Hippocampal formation (tissue), 2 donors: ENCODE data around the gene ABCA4.
"Not testable (repeated sequence)": the region's sequence is repeated elsewhere in the genome, so short reads cannot be mapped to it uniquely, and the experiment has no call there.

Experiments used
- DNase-seq, 2 donors: peaks; one replicate each; lab custom pipeline; 2025; lab: John Stamatoyannopoulos, UW

Gene ABCA4

DNA sequence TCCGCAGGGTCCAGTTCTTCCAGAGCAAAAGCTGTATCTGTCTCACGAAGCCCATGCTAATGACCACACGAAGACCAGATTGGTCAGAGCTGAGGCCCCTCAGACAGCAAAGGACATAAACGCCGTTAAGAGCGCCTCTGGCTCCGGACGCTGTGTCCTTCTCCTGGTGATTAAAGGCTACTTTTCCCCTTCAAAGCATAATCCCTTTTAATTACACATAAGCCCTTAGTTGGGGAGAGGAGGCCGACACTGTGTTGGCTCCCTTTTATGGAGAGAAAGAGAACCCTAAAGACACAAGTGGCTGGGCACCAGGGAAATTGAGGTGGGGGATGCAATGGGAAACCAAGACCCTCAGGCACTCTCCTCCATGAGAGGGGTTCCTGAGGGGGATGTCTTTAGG, at the start of gene ABCA4:
TSS of gene ABCA4 (minus strand) at position 158 of the 400 bp plus-strand sequence. CDS start at position 55, 103 bp downstream.
- DNase-seq: no peak

GRCh38 chr1:94169126-94169525, 48.2 kb upstream of the ABCA4 start:
- DNase-seq: no peak

DNA sequence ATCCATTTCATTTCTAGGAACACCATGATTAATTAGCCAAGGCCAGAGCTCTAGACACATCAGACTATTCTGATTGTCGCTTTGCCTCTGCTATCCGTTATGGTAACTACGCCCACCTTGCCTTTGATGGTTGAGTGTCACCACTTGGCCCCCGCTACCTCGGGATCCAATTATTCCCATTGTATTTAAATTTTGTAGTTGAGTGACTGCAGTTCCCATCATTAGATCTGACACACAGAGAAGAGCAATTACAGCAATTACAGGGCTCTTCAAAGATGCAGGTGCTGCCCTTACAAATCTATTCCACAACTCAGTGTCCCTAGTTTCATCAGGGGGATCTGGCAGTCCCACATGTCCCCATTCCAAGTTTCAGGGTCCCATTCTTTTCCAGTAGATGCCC, 44.9 kb upstream of the ABCA4 start:
- DNase-seq: no peak

DNA sequence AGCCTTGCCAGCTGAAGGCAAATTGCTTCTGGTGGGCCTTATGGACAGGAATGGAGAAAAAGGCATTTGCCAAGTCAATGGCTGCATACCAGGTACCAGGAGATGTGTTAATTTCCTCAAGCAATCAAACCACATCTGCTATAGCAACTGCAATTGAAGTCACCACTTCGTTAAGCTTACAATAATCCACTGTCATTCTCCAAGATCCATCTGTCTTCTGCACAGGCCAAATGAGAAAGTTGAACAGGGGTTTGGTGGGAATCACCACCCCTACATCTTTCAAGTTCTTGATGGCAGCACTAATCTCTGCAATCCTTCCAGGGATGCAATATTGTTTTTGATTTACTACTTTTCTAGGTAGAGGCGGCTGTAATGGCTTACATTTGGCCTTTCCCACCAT, 43.9 kb upstream of the ABCA4 start:
- DNase-seq: not testable (repeated sequence)

DNA sequence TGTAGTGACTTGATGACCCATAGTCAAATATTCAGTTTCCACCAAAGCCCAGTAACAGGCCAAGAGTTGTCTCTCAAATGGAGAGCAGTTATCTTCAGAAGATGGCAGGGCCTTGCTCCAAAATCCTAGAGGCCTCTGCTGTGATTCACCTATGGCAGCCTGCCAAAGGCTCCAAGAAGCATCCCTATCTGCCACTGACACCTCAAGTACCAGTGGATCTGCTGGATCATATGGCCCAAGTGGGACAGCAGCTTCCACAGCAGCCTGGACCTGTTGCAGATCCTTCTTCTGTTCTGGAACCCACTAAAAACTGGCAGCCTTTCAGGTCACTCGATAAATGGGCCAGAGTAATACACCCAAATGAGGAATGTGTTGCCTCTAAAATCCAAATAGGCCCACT, 43.2 kb upstream of the ABCA4 start:
- DNase-seq: not testable (repeated sequence)

DNA sequence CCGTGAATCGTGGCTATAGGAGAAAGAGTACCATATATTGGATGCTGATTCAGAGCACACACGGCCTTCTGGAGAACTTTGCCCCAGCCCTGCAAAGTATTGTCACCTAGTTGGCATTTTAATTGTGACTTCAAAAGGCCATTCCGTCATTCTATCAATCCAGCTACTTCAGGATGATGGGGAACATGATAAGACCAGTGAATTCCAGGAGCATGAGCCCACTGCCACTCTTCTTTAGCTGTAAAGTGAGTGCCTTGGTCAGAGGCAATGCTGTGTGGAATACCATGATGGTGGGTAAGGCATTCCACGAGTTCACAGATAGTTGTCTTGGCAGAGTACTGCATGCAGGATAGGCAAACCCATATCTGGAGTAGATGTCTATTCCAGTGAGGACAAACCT, 42.3 kb upstream of the ABCA4 start:
- DNase-seq: not testable (repeated sequence)

GRCh38 chr1:94160811-94161210, 39.9 kb upstream of the ABCA4 start:
- no peak for DNase-seq

GRCh38 chr1:94156096-94156625, 35.2 kb upstream of the ABCA4 start:
- DNase-seq: no peak

GRCh38 chr1:94154989-94155388, 34.0 kb upstream of the ABCA4 start:
- DNase-seq: no peak

DNA sequence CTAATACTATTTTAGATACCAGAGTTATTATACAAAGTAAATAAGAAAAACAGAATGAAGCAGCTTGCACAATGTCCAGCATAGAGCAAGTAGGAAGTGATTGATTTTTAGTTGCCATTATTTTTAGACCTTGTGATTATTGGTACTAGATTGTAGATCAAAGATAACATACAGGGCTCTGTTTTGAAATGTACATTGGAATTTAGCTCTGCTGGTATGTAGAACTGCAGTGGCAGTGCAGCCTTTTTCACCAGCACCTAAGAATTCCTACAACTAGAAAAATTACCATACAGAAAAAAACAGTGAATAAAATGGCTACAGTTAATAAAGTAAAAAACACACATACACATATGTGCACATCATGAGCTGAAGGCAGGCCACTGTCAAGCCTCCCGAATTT, 32.2 kb upstream of the ABCA4 start:
- no peak for DNase-seq

GRCh38 chr1:94149166-94149565, 28.2 kb upstream of the ABCA4 start:
- DNase-seq: not testable (repeated sequence)

DNA sequence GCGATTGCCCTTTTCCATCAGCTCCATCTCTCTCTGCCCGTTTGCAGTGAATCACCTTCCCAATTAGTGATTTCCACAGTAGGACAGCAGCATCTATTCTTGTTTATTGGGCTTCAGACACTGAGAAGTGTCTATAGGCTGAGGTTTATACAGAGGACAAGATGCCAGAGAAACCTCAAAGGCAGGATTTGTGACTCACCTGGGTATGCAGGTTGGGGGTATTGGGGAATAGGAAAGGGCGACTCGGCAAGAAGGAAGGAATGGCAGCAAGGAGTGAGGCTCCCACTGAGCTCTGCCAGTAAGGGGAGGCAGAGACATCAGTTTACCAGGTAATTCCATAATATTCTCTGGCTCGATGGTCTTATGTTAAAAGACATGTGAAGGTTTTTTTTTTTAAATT, 25.3 kb upstream of the ABCA4 start:
- DNase-seq: no peak

GRCh38 chr1:94144836-94145235, 23.9 kb upstream of the ABCA4 start:
- no peak for DNase-seq

GRCh38 chr1:94143809-94144176, 22.8 kb upstream of the ABCA4 start:
- DNase-seq: no peak

DNA sequence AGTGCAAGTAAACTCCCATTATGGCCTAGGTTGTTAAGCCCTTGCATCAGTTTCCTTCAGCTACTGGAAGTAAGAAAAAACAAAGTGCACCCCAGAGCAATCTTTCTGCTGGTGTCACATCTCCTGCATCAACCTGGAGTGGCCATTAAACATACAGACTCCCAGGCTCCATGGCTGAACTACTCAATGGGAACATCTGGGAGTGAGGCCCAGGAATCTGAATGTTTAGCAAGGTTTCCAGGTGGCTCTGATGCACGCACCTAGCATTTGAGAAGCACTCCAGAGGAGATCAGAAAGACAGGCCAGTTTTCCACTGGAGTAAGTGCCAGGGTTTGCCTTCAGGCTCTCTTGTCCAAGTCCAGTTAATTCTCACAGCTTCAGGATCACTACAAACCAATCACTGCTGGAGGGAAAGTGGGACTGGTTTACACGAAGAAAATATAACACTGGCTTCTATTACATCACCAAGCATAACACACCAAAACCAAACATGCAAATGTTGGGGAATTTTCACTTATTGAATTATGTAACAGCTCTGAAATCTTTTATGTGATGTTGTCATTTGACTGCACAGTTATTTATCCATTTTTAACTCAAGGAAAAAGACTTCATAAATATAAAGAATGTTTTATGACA, 22.3 kb upstream of the ABCA4 start:
- DNase-seq: no peak

DNA sequence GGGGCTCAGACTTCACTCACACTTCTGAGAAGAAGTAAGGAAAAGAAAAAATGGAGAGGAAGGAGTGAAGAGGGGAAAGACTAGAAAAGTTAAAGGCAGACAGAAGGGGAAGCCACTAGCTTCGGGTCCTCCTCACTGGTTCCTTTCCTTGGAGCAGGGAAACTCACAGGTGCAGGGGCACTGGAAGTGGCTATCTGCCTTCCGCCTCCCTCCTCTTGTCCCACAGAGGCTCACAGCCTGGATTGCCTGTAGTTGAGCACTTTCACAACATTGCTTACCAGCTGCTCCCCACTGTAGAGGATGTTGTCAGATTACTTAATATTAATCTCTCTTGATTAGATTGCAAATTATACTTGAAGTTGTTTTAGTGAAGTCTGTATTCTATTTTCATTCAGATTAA, 21.6 kb upstream of the ABCA4 start:
- DNase-seq: no peak

DNA sequence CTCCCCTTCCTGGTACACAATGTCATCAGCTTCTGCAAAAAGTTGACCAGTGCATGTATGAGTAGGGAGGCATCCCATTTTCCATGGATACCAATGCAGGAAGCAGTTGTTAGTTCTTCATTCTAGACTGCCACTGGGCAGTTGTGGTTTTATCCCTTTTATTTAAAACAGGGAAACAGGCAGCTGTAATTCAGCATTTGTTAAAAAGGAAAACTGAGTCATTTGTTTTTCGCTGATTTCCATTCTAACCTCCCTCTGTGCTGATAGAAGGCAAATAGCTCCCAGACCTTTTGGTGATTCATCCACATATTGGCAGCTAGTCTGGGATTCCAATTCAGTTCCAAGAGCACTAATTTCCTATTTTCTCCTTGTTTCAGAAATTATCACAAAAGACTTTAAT, 21.1 kb upstream of the ABCA4 start:
- DNase-seq: peak in 1 of 2 donors; percentile 16

DNA sequence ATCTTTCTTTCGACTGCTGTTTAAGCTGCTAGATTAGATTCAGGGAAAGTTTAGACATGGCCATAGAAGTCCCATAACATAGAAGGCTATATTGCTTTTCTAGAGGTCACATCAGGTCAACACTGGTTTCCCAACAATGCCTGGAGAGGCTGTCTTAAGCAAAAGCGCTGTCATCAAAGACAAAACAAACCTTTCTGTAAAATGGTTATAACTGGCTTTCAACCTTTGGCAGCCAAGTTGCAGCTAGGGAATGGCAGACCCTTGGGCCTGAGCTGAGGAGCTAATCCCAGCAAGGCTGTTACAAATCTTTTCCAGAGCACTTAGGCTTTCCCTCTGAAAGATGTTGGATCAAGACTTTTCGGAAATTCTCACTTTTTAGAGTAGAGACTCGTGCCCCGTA, 11.2 kb upstream of the ABCA4 start:
- DNase-seq: no peak

- no peak for DNase-seq
Measured at GRCh38 chr1:94130851-94131595, 10.1 kb upstream of the ABCA4 start.

DNA sequence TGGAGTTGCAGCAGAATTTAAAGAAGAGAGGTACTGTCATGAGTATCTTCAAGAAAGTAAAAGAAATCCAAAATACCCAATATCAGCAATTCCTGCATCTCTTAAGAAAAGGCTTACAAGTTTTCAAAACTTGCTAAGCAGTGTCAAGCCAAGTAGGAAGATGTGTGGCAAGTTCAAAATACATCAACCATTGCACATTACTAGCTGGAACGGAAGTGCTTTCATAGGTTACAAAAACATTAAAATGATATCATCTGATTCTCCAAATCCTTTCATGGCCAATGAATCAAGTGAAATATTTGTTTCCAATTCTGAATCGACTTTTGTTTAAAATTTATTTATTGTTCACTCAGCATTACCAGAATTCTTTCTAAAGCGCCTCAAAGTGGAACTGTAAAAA, 5.7 kb upstream of the ABCA4 start:
- DNase-seq: no peak

- no peak for DNase-seq
Measured at GRCh38 chr1:94125551-94126514, 4.9 kb upstream of the ABCA4 start.

GRCh38 chr1:94124538-94124937, 3.6 kb upstream of the ABCA4 start:
- DNase-seq: no peak
